HG02973 (cell line): ENCODE data around the gene CDKN2B-AS1.

Source experiments
- ATAC-seq: cut with Tn5 transposase; IDR thresholded peaks from one replicate; pipeline ENCODE4 v1.9.1; 2021; ENCODE audit warnings: moderate library complexity; ENCODE audit not compliant: unreplicated experiment

CDKN2B-AS1 gene

DNA sequence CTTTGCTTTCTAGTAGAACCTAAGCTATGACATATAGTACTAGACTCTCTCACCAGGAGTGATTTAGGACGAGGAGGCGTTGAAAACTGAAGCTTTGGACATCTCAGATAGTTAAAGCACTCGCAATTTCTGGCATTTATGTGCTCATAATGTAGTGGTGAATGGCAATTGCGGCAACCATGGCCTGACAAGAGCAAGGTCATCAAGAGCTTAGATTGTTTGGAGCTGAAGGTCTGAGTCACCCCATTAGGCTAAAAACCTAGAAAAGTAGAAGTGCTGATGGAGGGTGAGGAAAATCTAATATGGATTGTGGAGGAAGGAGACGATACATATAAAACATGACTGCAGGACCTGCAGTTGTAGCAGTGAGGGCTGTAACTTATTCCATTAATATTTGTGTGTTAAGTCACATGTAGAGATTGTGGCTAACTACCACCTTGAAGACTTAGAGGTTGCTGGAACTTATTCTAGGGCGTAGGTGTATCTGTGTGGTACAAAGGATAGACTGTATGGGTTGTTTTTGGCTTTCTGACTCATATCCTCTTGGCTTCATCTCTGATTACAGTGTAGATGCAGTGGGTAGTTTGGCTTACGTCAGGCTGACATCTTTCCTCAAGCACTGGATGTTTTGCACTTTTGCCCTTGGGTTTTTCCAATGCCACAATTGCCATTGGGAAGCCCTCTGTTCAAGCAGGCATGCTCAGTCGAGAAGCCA lies 153.4 kb downstream of the CDKN2B-AS1 start:
- ATAC-seq = no peak

GRCh38 chr9:22148528-22148875 lies 153.9 kb downstream of the CDKN2B-AS1 start:
- ATAC-seq = no peak

- no peak for ATAC-seq
Observed at GRCh38 chr9:22148876-22149637, 154.5 kb downstream of the CDKN2B-AS1 start.

DNA sequence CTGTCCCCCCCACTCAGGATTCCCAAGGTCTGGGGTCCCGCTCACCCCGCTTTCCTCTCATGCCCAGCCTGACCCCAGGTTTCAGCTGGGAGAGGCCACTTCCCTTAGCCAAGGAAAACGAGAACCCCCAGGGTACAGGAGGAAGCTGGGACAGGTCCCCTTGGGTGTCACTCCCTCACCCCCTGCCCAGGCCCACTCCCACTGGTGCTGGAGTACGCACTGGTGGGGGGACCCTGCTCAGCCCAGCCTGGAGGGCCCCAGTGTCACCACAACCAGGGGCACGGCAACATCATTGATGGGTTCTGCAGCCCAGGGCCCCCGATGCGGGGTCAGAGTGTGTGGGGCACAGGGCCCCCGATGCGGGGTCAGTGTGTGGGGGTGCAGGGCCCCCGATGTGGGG lies 159.5 kb downstream of the CDKN2B-AS1 start:
- ATAC-seq = no peak

- no peak for ATAC-seq
Observed at GRCh38 chr9:22156586-22156985, 162.0 kb downstream of the CDKN2B-AS1 start.

DNA sequence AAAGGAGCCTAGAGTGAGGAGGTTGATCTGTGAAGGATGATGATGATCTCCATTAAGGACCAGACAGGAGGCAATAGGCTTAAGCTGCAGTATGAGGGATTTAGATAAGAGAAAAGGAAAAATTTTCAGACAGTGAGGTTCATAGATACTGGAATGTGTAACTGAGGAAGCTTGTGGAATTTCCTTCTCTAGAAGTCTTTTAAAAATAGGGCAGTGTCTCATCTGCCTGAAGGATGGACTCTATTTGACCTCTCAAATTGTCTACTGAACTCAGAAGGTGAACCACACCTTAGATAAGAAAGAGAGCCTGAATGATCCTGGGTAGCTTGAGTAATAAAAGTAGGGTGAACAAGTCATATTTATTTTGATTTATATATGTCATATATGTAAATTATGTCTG lies 162.7 kb downstream of the CDKN2B-AS1 start:
- no peak for ATAC-seq

DNA sequence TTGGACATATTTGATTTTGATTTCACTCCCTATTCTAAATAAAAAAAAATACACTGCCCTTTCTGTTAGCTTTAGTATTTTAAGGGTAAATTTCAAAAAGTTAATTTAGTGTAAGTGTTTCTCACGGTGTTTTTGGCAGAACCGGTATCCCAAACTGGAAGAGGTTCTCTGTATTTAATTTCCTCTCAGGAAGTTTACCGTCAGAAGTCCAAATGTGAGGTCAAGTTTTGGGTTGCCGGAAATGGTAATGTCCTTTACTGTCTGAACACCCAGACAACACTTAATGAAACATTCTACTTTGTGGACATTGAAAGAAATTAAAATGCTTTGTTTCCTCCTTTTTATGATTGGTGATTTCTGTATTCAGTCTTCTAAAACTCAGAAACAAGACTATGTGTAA lies 163.2 kb downstream of the CDKN2B-AS1 start:
- no peak for ATAC-seq

DNA sequence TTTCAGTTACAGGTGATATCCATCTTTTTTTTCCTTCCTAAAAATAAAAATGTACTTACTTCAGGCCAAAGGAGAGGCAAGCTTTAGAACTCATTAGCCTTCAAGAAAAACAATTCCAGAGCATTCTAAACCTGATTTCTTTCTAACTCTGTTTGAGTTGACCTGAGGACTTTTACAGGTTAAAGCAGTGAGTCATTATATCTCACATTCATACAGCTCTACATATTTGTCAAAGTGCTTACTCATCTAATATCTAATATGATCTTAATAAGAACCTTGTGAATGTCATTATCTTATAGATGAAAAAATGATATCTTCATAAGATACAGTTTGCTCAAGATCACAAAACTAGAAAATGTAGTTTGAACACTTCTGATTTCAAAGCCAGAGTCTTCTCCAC lies 163.7 kb downstream of the CDKN2B-AS1 start:
- no peak for ATAC-seq

- ATAC-seq = no peak
Observed at GRCh38 chr9:22158927-22159346, 164.3 kb downstream of the CDKN2B-AS1 start.

- ATAC-seq = no peak
Observed at GRCh38 chr9:22159586-22159985, 165.0 kb downstream of the CDKN2B-AS1 start.

- ATAC-seq = no peak
Observed at GRCh38 chr9:22160221-22160620, 165.6 kb downstream of the CDKN2B-AS1 start.

GRCh38 chr9:22165144-22165543 lies 170.6 kb downstream of the CDKN2B-AS1 start:
- ATAC-seq = no peak

DNA sequence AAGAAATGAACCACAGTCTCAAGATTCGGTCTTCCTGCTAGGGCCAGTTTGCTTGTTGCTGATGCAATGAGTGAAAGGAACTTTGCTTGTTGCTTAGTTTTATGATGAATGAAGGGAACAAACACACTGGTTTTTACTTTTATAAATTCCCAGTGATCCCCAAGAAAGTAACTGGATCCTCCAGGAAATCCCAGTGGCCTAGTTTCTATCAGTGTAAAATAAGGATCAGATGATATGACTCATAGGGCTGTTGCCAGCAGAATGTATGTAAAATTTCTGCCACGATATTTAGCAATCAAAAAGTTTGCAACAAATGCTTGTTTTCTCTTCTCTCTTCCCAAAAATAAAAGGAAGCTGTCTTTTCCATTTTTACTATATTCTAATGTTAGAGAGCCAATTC lies 174.7 kb downstream of the CDKN2B-AS1 start:
- no peak for ATAC-seq

DNA sequence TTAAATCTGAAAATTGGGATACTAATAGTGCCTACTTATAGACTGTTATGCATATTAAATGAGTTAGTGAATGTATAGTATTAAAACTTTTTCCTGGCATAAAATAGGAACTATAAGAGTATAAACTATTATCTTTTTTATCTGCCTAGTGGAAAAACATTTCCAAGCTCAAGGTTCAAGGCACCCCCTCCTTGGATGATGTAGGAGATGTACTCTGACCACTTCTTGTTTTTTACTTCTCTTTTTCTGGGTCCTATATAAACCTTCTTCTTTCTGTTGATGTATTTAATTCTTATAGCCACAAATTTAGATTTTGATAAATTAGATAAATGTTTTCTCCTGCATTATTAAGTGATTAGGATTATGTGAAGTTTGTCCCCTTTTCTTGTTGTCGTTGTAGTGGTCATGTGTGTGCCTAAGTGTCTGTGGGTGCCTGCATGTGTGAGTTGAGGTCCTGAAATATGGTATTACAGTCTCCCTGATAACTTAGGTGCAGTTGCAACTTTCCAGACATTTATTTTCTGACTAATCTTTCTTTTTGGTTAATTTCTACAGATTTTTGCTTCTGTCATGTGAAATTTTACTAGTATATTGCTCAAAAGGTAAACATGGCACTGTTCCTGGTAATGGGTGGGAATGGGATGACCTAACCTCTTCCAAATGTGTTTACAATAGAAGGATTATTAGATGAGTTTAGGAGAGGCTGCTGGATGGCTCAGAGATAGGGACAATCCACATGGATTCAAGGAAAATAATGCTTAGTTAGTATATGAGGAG lies 175.3 kb downstream of the CDKN2B-AS1 start:
- ATAC-seq = no peak
